HCT116 (cell line): ENCODE measurements around the gene SHISAL1.
"Not testable (repeated sequence)": the region's sequence is repeated elsewhere in the genome, so short reads cannot be mapped to it uniquely, and the experiment has no call there.

Experiments used
- EGR1 ChIP-seq: IDR thresholded peaks from 2 replicates; pipeline ENCODE4 v1.6.1; 2012; ENCODE audit warnings: low read depth
- POLR2A ChIP-seq: IDR thresholded peaks from 2 replicates; pipeline ENCODE4 v1.7.0; 2011; ENCODE audit warnings: borderline replicate concordance; ENCODE audit not compliant: insufficient read depth, insufficient read length; ENCODE audit errors: extremely low read depth
- RAD21 ChIP-seq: IDR thresholded peaks from 2 replicates; pipeline ENCODE4 v1.6.1; 2012; ENCODE audit warnings: low read depth, mild to moderate bottlenecking

GRCh38 chr22:44234372-44234771 is 78.4 kb downstream of the SHISAL1 start:
- not testable (repeated sequence) for TF ChIP-seq POLR2A, EGR1, RAD21
